GM20000 (cell line): ENCODE measurements around the gene IKZF2.

Experiments
- DNase-seq: peaks from one replicate; pipeline ENCODE4 v3.0.0; 2012; ENCODE audit warnings: low spot score
- TF ChIP-seq, protein P1 (sequence below): IDR thresholded peaks from 2 replicates; pipeline ENCODE4 v1.5.1; 2012; ENCODE audit warnings: mild to moderate bottlenecking, control low read depth; ENCODE audit errors: extremely low read depth, missing control alignments

Gene IKZF2

DNA sequence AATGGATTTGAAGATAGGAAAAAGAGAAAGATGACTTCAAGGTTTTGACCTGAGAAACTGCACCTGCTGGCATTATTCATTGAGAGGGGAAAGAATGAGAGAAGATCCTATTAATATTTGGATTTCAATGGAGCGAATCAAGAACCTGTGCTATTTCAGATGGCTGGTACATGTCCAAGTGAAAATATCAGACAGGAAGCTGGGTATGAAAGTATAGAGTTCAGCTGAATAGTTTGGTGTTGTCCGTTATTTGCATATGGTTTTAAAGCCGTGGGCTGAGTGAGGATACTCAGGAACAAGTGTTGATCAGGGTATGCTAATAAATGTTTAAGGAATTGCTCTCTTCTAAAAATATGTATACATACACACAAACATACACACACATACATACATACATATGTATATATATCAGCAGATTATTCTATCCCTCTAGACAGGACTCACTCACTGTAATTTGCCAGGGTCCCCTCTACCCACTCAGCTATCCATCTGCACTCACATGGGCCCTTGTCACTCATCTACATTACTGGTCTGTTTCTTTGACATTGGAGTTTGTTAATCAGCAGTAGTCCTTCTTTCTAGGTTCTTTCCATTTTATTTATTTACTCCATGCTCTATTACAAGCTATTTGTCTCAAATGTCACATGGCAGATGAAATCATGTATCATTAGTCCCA, 33.9 kb upstream of the IKZF2 start:
- TF ChIP-seq, protein P1, sequence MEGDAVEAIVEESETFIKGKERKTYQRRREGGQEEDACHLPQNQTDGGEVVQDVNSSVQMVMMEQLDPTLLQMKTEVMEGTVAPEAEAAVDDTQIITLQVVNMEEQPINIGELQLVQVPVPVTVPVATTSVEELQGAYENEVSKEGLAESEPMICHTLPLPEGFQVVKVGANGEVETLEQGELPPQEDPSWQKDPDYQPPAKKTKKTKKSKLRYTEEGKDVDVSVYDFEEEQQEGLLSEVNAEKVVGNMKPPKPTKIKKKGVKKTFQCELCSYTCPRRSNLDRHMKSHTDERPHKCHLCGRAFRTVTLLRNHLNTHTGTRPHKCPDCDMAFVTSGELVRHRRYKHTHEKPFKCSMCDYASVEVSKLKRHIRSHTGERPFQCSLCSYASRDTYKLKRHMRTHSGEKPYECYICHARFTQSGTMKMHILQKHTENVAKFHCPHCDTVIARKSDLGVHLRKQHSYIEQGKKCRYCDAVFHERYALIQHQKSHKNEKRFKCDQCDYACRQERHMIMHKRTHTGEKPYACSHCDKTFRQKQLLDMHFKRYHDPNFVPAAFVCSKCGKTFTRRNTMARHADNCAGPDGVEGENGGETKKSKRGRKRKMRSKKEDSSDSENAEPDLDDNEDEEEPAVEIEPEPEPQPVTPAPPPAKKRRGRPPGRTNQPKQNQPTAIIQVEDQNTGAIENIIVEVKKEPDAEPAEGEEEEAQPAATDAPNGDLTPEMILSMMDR, result no peak
- DNase-seq, result peak; percentile 16

- no peak for DNase-seq
- TF ChIP-seq, protein P1, result no peak
These were observed 30.3 kb upstream of the IKZF2 start for GRCh38 chr2:213181712-213182111.

- DNase-seq, result no peak
- TF ChIP-seq, protein P1, result no peak
These were observed 26.3 kb upstream of the IKZF2 start for GRCh38 chr2:213177679-213178078.

DNA sequence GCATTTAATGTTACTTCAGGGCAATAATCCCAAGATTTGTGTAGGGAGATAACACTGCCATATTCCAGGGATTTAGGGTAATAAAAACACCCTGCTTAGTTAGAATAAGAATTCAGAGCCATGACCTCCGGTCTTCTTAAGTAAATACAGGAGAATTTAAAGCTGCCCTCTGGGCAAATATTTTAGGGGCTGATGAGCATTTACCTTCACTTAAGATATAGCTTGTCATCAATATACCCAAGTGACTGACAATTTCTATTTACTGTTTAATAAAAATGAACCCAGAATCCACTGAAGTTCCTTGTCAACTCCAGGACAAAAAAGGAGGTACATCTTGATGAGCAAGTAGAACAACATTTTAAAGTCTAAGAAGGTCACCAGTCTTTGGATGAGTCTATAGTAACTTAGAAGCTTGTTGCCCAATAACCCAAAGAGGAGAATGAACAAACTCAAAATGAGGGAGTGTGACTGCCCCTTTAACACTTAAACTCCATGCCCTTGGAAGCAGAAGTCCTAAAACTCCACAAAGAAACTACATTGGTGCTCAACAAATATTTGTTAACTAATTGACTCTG, 24.3 kb upstream of the IKZF2 start:
- no peak for DNase-seq
- TF ChIP-seq, protein P1, result no peak

- TF ChIP-seq, protein P1, result no peak
- DNase-seq, result no peak
These were observed 21.2 kb upstream of the IKZF2 start for GRCh38 chr2:213172641-213173040.

DNA sequence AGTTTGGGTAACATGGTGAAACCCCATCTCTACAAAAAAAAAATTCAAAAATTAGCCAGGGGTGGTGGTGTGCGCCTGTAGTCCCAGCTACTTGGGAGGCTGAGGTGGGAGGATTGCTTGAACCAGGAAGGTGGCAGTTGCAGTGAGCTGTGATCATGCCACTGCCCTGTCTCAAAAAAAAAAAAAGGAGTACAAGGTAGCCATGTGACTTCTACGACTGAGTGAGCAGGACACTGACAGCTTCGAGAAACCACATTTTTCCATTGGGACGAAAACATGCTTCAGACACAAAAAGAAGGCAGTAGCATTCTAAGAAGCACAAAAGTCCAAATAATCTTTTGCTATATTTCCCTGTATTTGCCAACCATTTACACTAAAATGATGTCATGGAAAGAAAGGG, 19.7 kb upstream of the IKZF2 start:
- TF ChIP-seq, protein P1, result no peak
- DNase-seq, result no peak

- TF ChIP-seq, protein P1, result no peak
- DNase-seq, result no peak
These were observed 16.0 kb upstream of the IKZF2 start for GRCh38 chr2:213167271-213167930.
